ENCODE measurements around the gene CTSO. TPM values are rescaled to one million over a fixed set of nuclear protein-coding genes. Genes with fewer than 3 reads are reported as not detected.

The CTSO gene
- polyA plus RNA-seq, 1 donor, result 40.3 TPM

- H3K27ac ChIP-seq (ENCODE audit: low read length), result no peak overlapping the region
- H3K36me3 ChIP-seq (ENCODE audit: control insufficient read depth, insufficient read depth, low read length), result no peaks in the 10 kb centered on the region
- H3K9me3 ChIP-seq (ENCODE audit: control insufficient read depth, low read depth, low read length), result no peaks in the 10 kb centered on the region
- H3K4me1 ChIP-seq (ENCODE audit: control insufficient read depth, insufficient read depth, low read length), result peaks cover 10% of the 10 kb centered on the region
- H3K4me3 ChIP-seq (ENCODE audit: low read length), result no peak overlapping the region
- H3K27me3 ChIP-seq (ENCODE audit: control insufficient read depth, insufficient read depth, low read length), result no peaks in the 10 kb centered on the region
- DNase-seq, result no peak
- no CpG with 5 or more reads among the region's 4 CpGs for WGBS (ENCODE audit: insufficient coverage, low lambda C conversion rate)
Observed at GRCh38 chr4:155959417-155959816, 5.8 kb upstream of the CTSO start.

- DNase-seq, result no peak
- no CpG with 5 or more reads among the region's 2 CpGs for WGBS (ENCODE audit: insufficient coverage, low lambda C conversion rate)
- H3K27ac ChIP-seq (ENCODE audit: low read length), result no peak overlapping the region
Observed at GRCh38 chr4:155956461-155956860, 2.8 kb upstream of the CTSO start.

GRCh38 chr4:155954939-155955338 lies 1.3 kb upstream of the CTSO start:
- Histone ChIP-seq H3K27ac (ENCODE audit: low read length) (peak overlapping the region; percentile 93), H3K27me3 (ENCODE audit: control insufficient read depth, insufficient read depth, low read length) (no peaks in the 10 kb centered on the region), H3K36me3 (ENCODE audit: control insufficient read depth, insufficient read depth, low read length) (peaks cover 2% of the 10 kb centered on the region), H3K9me3 (ENCODE audit: control insufficient read depth, low read depth, low read length) (no peaks in the 10 kb centered on the region), H3K4me3 (ENCODE audit: low read length) (no peak overlapping the region), H3K4me1 (ENCODE audit: control insufficient read depth, insufficient read depth, low read length) (peaks cover 21% of the 10 kb centered on the region)
- WGBS (ENCODE audit: insufficient coverage, low lambda C conversion rate), result 7% methylated on average over 4 of the region's 4 CpGs
- DNase-seq, result peak; percentile 68 to 90

More at GRCh38 chr4:155956461-155956860, 2.8 kb upstream of the CTSO start:
- Histone ChIP-seq H3K4me3 (ENCODE audit: low read length) (no peak overlapping the region), H3K4me1 (ENCODE audit: control insufficient read depth, insufficient read depth, low read length) (peaks cover 21% of the 10 kb centered on the region), H3K27me3 (ENCODE audit: control insufficient read depth, insufficient read depth, low read length) (no peaks in the 10 kb centered on the region), H3K36me3 (ENCODE audit: control insufficient read depth, insufficient read depth, low read length) (no peaks in the 10 kb centered on the region), H3K9me3 (ENCODE audit: control insufficient read depth, low read depth, low read length) (no peaks in the 10 kb centered on the region)

GRCh38 chr4:155954118-155954685 lies 536 bp upstream of the CTSO start:
- Histone ChIP-seq H3K36me3 (ENCODE audit: control insufficient read depth, insufficient read depth, low read length) (peaks cover 2% of the 10 kb centered on the region), H3K4me3 (ENCODE audit: low read length) (peak overlapping the region; percentile 72), H3K27ac (ENCODE audit: low read length) (peak overlapping the region; percentile 93), H3K27me3 (ENCODE audit: control insufficient read depth, insufficient read depth, low read length) (no peaks in the 10 kb centered on the region), H3K9me3 (ENCODE audit: control insufficient read depth, low read depth, low read length) (no peaks in the 10 kb centered on the region), H3K4me1 (ENCODE audit: control insufficient read depth, insufficient read depth, low read length) (peaks cover 21% of the 10 kb centered on the region)
- peak in 1 of 2 donors; percentile 36 for DNase-seq
- 50% methylated on average over 1 of the region's 11 CpGs for WGBS (ENCODE audit: insufficient coverage, low lambda C conversion rate)

GRCh38 chr4:155952501-155952901 lies 1.2 kb downstream of the CTSO start:
- Histone ChIP-seq H3K9me3 (ENCODE audit: control insufficient read depth, low read depth, low read length) (no peaks in the 10 kb centered on the region), H3K27me3 (ENCODE audit: control insufficient read depth, insufficient read depth, low read length) (no peaks in the 10 kb centered on the region), H3K27ac (ENCODE audit: low read length) (peak overlapping the region; percentile 93), H3K4me3 (ENCODE audit: low read length) (peak overlapping the region; percentile 72), H3K36me3 (ENCODE audit: control insufficient read depth, insufficient read depth, low read length) (peaks cover 2% of the 10 kb centered on the region), H3K4me1 (ENCODE audit: control insufficient read depth, insufficient read depth, low read length) (peaks cover 21% of the 10 kb centered on the region)
- 100% methylated on average over 1 of the region's 6 CpGs for WGBS (ENCODE audit: insufficient coverage, low lambda C conversion rate)
- DNase-seq, result no peak

- Histone ChIP-seq H3K27ac (ENCODE audit: low read length) (no peak overlapping the region), H3K9me3 (ENCODE audit: control insufficient read depth, low read depth, low read length) (no peaks in the 10 kb centered on the region), H3K4me1 (ENCODE audit: control insufficient read depth, insufficient read depth, low read length) (peaks cover 18% of the 10 kb centered on the region), H3K36me3 (ENCODE audit: control insufficient read depth, insufficient read depth, low read length) (peaks cover 2% of the 10 kb centered on the region), H3K27me3 (ENCODE audit: control insufficient read depth, insufficient read depth, low read length) (no peaks in the 10 kb centered on the region), H3K4me3 (ENCODE audit: low read length) (no peak overlapping the region)
- WGBS (ENCODE audit: insufficient coverage, low lambda C conversion rate), result 60% methylated on average over 1 of the region's 6 CpGs
- no peak for DNase-seq
Observed at GRCh38 chr4:155950461-155950860, 3.2 kb downstream of the CTSO start.

- H3K27ac ChIP-seq (ENCODE audit: low read length), result no peak overlapping the region
- WGBS (ENCODE audit: insufficient coverage, low lambda C conversion rate), result no CpG with 5 or more reads among the region's 1 CpG
- H3K4me3 ChIP-seq (ENCODE audit: low read length), result no peak overlapping the region
- H3K27me3 ChIP-seq (ENCODE audit: control insufficient read depth, insufficient read depth, low read length), result no peaks in the 10 kb centered on the region
- H3K4me1 ChIP-seq (ENCODE audit: control insufficient read depth, insufficient read depth, low read length), result peaks cover 8% of the 10 kb centered on the region
- H3K36me3 ChIP-seq (ENCODE audit: control insufficient read depth, insufficient read depth, low read length), result peaks cover 2% of the 10 kb centered on the region
- H3K9me3 ChIP-seq (ENCODE audit: control insufficient read depth, low read depth, low read length), result no peaks in the 10 kb centered on the region
- no peak for DNase-seq
Observed at GRCh38 chr4:155948541-155948940, 5.1 kb downstream of the CTSO start.

GRCh38 chr4:155946486-155946885 lies 7.2 kb downstream of the CTSO start:
- WGBS (ENCODE audit: insufficient coverage, low lambda C conversion rate), result no CpG with 5 or more reads among the region's 4 CpGs
- Histone ChIP-seq H3K4me3 (ENCODE audit: low read length) (no peak overlapping the region), H3K9me3 (ENCODE audit: control insufficient read depth, low read depth, low read length) (no peaks in the 10 kb centered on the region), H3K27me3 (ENCODE audit: control insufficient read depth, insufficient read depth, low read length) (no peaks in the 10 kb centered on the region), H3K36me3 (ENCODE audit: control insufficient read depth, insufficient read depth, low read length) (peaks cover 2% of the 10 kb centered on the region), H3K4me1 (ENCODE audit: control insufficient read depth, insufficient read depth, low read length) (peaks cover 3% of the 10 kb centered on the region), H3K27ac (ENCODE audit: low read length) (no peak overlapping the region)
- DNase-seq, result no peak

- WGBS (ENCODE audit: insufficient coverage, low lambda C conversion rate), result no CpG with 5 or more reads among the region's 1 CpG
- peak in 1 of 2 donors; percentile 32 for DNase-seq
- Histone ChIP-seq H3K27me3 (ENCODE audit: control insufficient read depth, insufficient read depth, low read length) (no peaks in the 10 kb centered on the region), H3K9me3 (ENCODE audit: control insufficient read depth, low read depth, low read length) (no peaks in the 10 kb centered on the region), H3K36me3 (ENCODE audit: control insufficient read depth, insufficient read depth, low read length) (peaks cover 2% of the 10 kb centered on the region), H3K4me1 (ENCODE audit: control insufficient read depth, insufficient read depth, low read length) (peaks cover 8% of the 10 kb centered on the region), H3K27ac (ENCODE audit: low read length) (peak overlapping the region; percentile 84), H3K4me3 (ENCODE audit: low read length) (no peak overlapping the region)
Observed at GRCh38 chr4:155944516-155944915, 9.2 kb downstream of the CTSO start.

GRCh38 chr4:155943605-155944291 lies 9.9 kb downstream of the CTSO start:
- peak; percentile 31 to 74 for DNase-seq
- H3K9me3 ChIP-seq (ENCODE audit: control insufficient read depth, low read depth, low read length), result no peaks in the 10 kb centered on the region
- peaks cover 5% of the 10 kb centered on the region for H3K36me3 ChIP-seq (ENCODE audit: control insufficient read depth, insufficient read depth, low read length)
- H3K27ac ChIP-seq (ENCODE audit: low read length), result peak overlapping the region; percentile 84
- peaks cover 8% of the 10 kb centered on the region for H3K4me1 ChIP-seq (ENCODE audit: control insufficient read depth, insufficient read depth, low read length)
- whole genome bisulfite sequencing (ENCODE audit: insufficient coverage, low lambda C conversion rate), result 27% methylated on average over 2 of the region's 3 CpGs
- no peak overlapping the region for H3K4me3 ChIP-seq (ENCODE audit: low read length)
- no peaks in the 10 kb centered on the region for H3K27me3 ChIP-seq (ENCODE audit: control insufficient read depth, insufficient read depth, low read length)

- Histone ChIP-seq H3K4me3 (ENCODE audit: low read length) (no peak overlapping the region), H3K36me3 (ENCODE audit: control insufficient read depth, insufficient read depth, low read length) (peaks cover 10% of the 10 kb centered on the region), H3K27me3 (ENCODE audit: control insufficient read depth, insufficient read depth, low read length) (no peaks in the 10 kb centered on the region), H3K9me3 (ENCODE audit: control insufficient read depth, low read depth, low read length) (no peaks in the 10 kb centered on the region), H3K27ac (ENCODE audit: low read length) (peak overlapping the region; percentile 84), H3K4me1 (ENCODE audit: control insufficient read depth, insufficient read depth, low read length) (peaks cover 8% of the 10 kb centered on the region)
- no peak for DNase-seq
- WGBS (ENCODE audit: insufficient coverage, low lambda C conversion rate), result 100% methylated on average over 1 of the region's 1 CpG
Observed at GRCh38 chr4:155941820-155942219, 11.8 kb downstream of the CTSO start.

Measured in large intestine (tissue), 3 donors.